T-cell (primary cell): Measurements from ENCODE around the gene IFNL1. TPM values are rescaled to one million over a fixed set of nuclear protein-coding genes. Genes with fewer than 3 reads are reported as not detected.

Experiments
- ATAC-seq, 4 experiments: fragments of 200-7000 bp in 3 of 4; fragments of 150-1000 bp in 1 of 4; cut with Tn5 transposase; replicated peaks in 1 of 4; 1 replicate in 3 of 4; 2 replicates in 1 of 4; pipeline ENCODE4 v1.10.0; 2021; ENCODE audit warnings: moderate library complexity in 3 of 4, mild to moderate bottlenecking in 2 of 4, moderate number of reproducible peaks in 1 of 4
- CTCF ChIA-PET, 2 donors: fragments of 300-600 bp; sonication (Branson Sonifier 250); formaldehyde crosslinking; loops; one replicate each; lab custom pipeline; 2022; ENCODE audit warnings: antibody characterized with exemption in 2 of 2; lab: Charles Lee
- POLR2A ChIA-PET, 2 donors: fragments of 300-600 bp; sonication (Branson Sonifier 250); formaldehyde crosslinking; loops; one replicate each; lab custom pipeline; 2022; ENCODE audit warnings: antibody characterized with exemption in 2 of 2; lab: Charles Lee
- DNase-seq, 35 experiments: peaks; one replicate each; pipeline versions ENCODE4 v3.0.0 to v3.0.0-alpha.2; 2013 to 2023
- H3K27ac ChIP-seq: one replicate; pipeline ENCODE4 v1.5.1; 2013; ENCODE audit warnings: low read length
- H3K27me3 ChIP-seq, 2 experiments: replicated peaks in 1 of 2; 1 replicate in 1 of 2; 2 replicates in 1 of 2; pipeline versions ENCODE4 v1.6.1 to v1.7.0; 2013; ENCODE audit warnings: low read length in 1 of 2, mixed read lengths in 1 of 2; ENCODE audit not compliant: control insufficient read depth in 2 of 2, insufficient read depth in 2 of 2; ENCODE audit errors: extremely low read depth in 1 of 2
- H3K36me3 ChIP-seq, 2 donors: 1 replicate in 1 of 2; 2 replicates in 1 of 2; pipeline versions ENCODE4 v1.6.1 to v1.7.0; 2013; ENCODE audit warnings: low read length in 1 of 2; ENCODE audit not compliant: control insufficient read depth in 2 of 2, insufficient read depth in 1 of 2; ENCODE audit errors: extremely low read depth in 1 of 2
- H3K4me1 ChIP-seq, 2 experiments: 1 replicate in 1 of 2; 2 replicates in 1 of 2; pipeline versions ENCODE4 v1.6.1 to v1.7.0; 2013; ENCODE audit warnings: low read length in 2 of 2, mixed read lengths in 1 of 2; ENCODE audit not compliant: insufficient read depth in 2 of 2, control insufficient read depth in 1 of 2; ENCODE audit errors: extremely low read depth in 1 of 2
- H3K4me3 ChIP-seq, 2 donors: 1 replicate in 1 of 2; 2 replicates in 1 of 2; pipeline versions ENCODE4 v1.5.1 to v1.7.0; 2013; ENCODE audit warnings: mild to moderate bottlenecking in 2 of 2, low read length in 1 of 2, moderate library complexity in 1 of 2; ENCODE audit not compliant: control insufficient read depth in 1 of 2; ENCODE audit errors: extremely low read depth in 1 of 2
- H3K9me3 ChIP-seq: 2 replicates; pipeline ENCODE4 v1.7.0; 2013
- H3K27ac Mint-ChIP-seq, 2 donors: one replicate each; pipeline ENCODE4 v1.8.0; 2020 to 2021; ENCODE audit warnings: mild to moderate bottlenecking in 2 of 2, mixed read lengths in 2 of 2
- H3K27me3 Mint-ChIP-seq, 2 donors: one replicate each; pipeline ENCODE4 v1.8.0; 2021 to 2022; ENCODE audit warnings: mixed read lengths in 2 of 2
- H3K36me3 Mint-ChIP-seq: one replicate; pipeline ENCODE4 v1.8.0; 2021; ENCODE audit warnings: mixed read lengths
- H3K4me1 Mint-ChIP-seq, 3 donors: one replicate each; pipeline ENCODE4 v1.8.0; 2020 to 2022; ENCODE audit warnings: mixed read lengths in 3 of 3, mild to moderate bottlenecking in 1 of 3
- H3K4me3 Mint-ChIP-seq, 3 donors: one replicate each; pipeline ENCODE4 v1.8.0; 2020 to 2022; ENCODE audit warnings: mild to moderate bottlenecking in 3 of 3, mixed read lengths in 3 of 3, moderate library complexity in 3 of 3
- H3K9me3 Mint-ChIP-seq, 3 donors: one replicate each; pipeline ENCODE4 v1.8.0; 2020 to 2022; ENCODE audit warnings: mixed read lengths in 3 of 3
- WGBS: methylation state at CpG from one replicate; pipeline ENCODE4 v1.1.5; 2013; ENCODE audit warnings: missing lambda C conversion rate; ENCODE audit not compliant: insufficient coverage; 5-methylcytosine and 5-hydroxymethylcytosine counted together
- total RNA-seq, 35 experiments: library from RNA in 6 of 35; stranded (reverse) in 6 of 35; fragments of 120-200 nt in 1 of 35; gene quantifications; one replicate each; pipeline versions ENCODE4 v1.2.1 to v1.2.4 and lab custom pipeline; 2013 to 2026

Gene IFNL1
- total RNA-seq, 5 donors from 2014 or later (not counting 1 experiment from before 2014, with no cell fraction given) = 0.49 TPM; not detected in 4

GRCh38 chr19:39318071-39318470 is 21.9 kb downstream of the IFNL1 start:
- WGBS = 90% methylated on average over 5 of the region's 5 CpGs
- no peak overlapping the region for H3K27ac ChIP-seq
- H3K4me3 ChIP-seq = no peak overlapping the region
- H3K9me3 ChIP-seq = no peaks in the 10 kb centered on the region
- peak overlapping the region in 1 of 2 donors; percentile 6 for H3K27ac Mint-ChIP-seq
- POLR2A ChIA-PET = no interaction called here
- H3K4me1 ChIP-seq = peaks cover 2 to 19% of the 10 kb centered on the region in 2 experiments
- peaks cover 0 to 2% of the 10 kb centered on the region in 2 experiments for H3K27me3 ChIP-seq
- DNase-seq = no peak
- CTCF ChIA-PET = no interaction called here
- no peaks in the 10 kb centered on the region for H3K9me3 Mint-ChIP-seq
- H3K27me3 Mint-ChIP-seq = no peaks in the 10 kb centered on the region
- peaks cover 12% of the 10 kb centered on the region for H3K36me3 Mint-ChIP-seq
- no peak for ATAC-seq
- no peak overlapping the region for H3K4me3 Mint-ChIP-seq
- H3K36me3 ChIP-seq = peaks cover 20 to 28% of the 10 kb centered on the region in 2 donors
- H3K4me1 Mint-ChIP-seq = peaks cover 22 to 42% (median 28%) of the 10 kb centered on the region in 3 donors

DNA sequence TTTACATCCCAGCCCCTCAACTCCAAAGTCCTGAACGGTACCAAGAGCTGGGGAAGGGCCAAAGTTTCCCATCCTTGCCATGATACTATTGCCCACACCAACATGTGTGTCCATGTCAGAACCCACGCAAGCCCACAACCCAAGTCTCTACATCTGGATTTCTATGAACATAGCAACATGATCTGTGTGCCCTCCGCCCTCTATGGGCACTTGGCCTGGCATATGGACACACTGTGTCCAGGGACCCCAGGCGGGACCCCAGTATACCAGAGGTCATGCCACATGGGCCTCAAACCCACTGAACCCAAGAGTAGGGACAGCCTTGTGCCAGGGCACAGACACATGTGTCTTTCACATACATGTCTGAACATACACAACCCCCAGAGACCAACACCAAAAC is 22.5 kb downstream of the IFNL1 start:
- CTCF ChIA-PET = no interaction called here

GRCh38 chr19:39319098-39319891 is 23.1 kb downstream of the IFNL1 start:
- no peaks in the 10 kb centered on the region for H3K9me3 Mint-ChIP-seq
- H3K4me3 Mint-ChIP-seq = peak overlapping the region; percentile 59 to 78 (median 67)
- H3K27ac Mint-ChIP-seq = peak overlapping the region; percentile 0 to 3
- H3K36me3 Mint-ChIP-seq = peaks cover 7% of the 10 kb centered on the region
- no peak for ATAC-seq
- Histone ChIP-seq H3K9me3 (no peaks in the 10 kb centered on the region), H3K4me3 (peak overlapping the region in 1 of 2 donors; percentile 64), H3K27me3 (peaks cover 0 to 2% of the 10 kb centered on the region in 2 experiments), H3K4me1 (peaks cover 2 to 19% of the 10 kb centered on the region in 2 experiments), H3K27ac (no peak overlapping the region), H3K36me3 (peaks cover 15 to 17% of the 10 kb centered on the region in 2 donors)
- ChIA-PET POLR2A (no interaction called here), CTCF (no interaction called here)
- 83% methylated on average over 4 of the region's 5 CpGs for WGBS
- peaks cover 25 to 44% (median 29%) of the 10 kb centered on the region in 3 donors for H3K4me1 Mint-ChIP-seq
- H3K27me3 Mint-ChIP-seq = no peaks in the 10 kb centered on the region
- no peak for DNase-seq

More for the DNA sequence above, 22.5 kb downstream of the IFNL1 start:
- Histone ChIP-seq H3K27me3 (peaks cover 0 to 2% of the 10 kb centered on the region in 2 experiments), H3K4me1 (peaks cover 2 to 19% of the 10 kb centered on the region in 2 experiments), H3K27ac (no peak overlapping the region), H3K36me3 (peaks cover 20 to 22% of the 10 kb centered on the region in 2 donors), H3K9me3 (no peaks in the 10 kb centered on the region), H3K4me3 (no peak overlapping the region)
- DNase-seq = no peak
- no peaks in the 10 kb centered on the region for H3K27me3 Mint-ChIP-seq
- H3K4me3 Mint-ChIP-seq = peak overlapping the region; percentile 59 to 78 (median 67)
- peak overlapping the region in 1 of 2 donors; percentile 3 for H3K27ac Mint-ChIP-seq
- H3K9me3 Mint-ChIP-seq = no peaks in the 10 kb centered on the region
- WGBS = 95% methylated on average over 4 of the region's 4 CpGs
- POLR2A ChIA-PET = no interaction called here
- H3K4me1 Mint-ChIP-seq = peaks cover 22 to 44% (median 29%) of the 10 kb centered on the region in 3 donors
- ATAC-seq = no peak
- peaks cover 8% of the 10 kb centered on the region for H3K36me3 Mint-ChIP-seq

- ATAC-seq (no peak), DNase-seq (no peak)
- Mint-ChIP-seq H3K36me3 (peaks cover 7% of the 10 kb centered on the region), H3K9me3 (no peaks in the 10 kb centered on the region), H3K27me3 (no peaks in the 10 kb centered on the region), H3K4me1 (peaks cover 25 to 44% (median 29%) of the 10 kb centered on the region in 3 donors), H3K27ac (peak overlapping the region in 1 of 2 donors; percentile 72), H3K4me3 (peak overlapping the region; percentile 59 to 78 (median 67))
- ChIA-PET CTCF (no interaction called here), POLR2A (no interaction called here)
- Histone ChIP-seq H3K27me3 (peaks cover 0 to 2% of the 10 kb centered on the region in 2 experiments), H3K36me3 (peaks cover 11 to 13% of the 10 kb centered on the region in 2 donors), H3K4me1 (peaks cover 2 to 19% of the 10 kb centered on the region in 2 experiments), H3K9me3 (no peaks in the 10 kb centered on the region), H3K4me3 (peak overlapping the region in 1 of 2 donors; percentile 64), H3K27ac (no peak overlapping the region)
- no CpG with 5 or more reads among the region's 16 CpGs for WGBS
Measured at GRCh38 chr19:39319892-39320248, 23.7 kb downstream of the IFNL1 start.

DNA sequence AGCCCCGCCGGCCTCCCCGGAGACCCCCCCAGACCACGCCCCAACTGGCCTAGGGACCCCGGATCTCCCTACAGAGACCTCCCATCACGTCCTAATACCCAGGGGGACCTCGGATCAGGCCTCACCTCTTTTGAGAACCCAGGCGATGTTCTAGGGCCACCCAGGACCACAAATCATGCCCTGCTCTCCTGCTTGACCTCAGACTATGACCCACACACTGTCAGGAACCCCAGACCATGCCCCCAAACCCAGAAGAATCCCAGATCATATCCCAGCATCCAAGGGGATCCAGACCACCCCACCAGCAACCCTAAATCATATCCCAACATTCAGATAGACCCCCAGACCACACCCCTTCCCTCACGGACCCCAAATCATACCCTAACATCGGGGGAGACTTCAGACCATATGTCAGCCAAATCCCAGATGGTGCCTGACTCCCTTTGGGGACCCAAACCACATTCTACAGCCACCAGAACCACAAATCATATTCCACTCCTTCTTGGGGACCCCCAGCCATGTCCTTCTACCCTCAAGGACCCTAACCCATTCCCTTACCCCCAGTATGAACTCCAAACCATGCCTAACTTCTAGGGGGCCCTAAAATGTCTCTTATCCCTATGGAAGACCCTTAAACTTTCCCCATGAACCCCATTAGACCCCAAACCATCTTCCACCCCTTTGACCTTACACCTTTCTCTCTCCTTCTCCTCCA is 25.1 kb downstream of the IFNL1 start:
- peaks cover 0 to 2% of the 10 kb centered on the region in 2 experiments for H3K27me3 ChIP-seq
- 35% methylated on average over 4 of the region's 10 CpGs for WGBS
- H3K27me3 Mint-ChIP-seq = no peaks in the 10 kb centered on the region
- no peaks in the 10 kb centered on the region for H3K9me3 ChIP-seq
- DNase-seq (no peak), ATAC-seq (no peak)
- CTCF ChIA-PET = no interaction called here
- peaks cover 27 to 44% (median 31%) of the 10 kb centered on the region in 3 donors for H3K4me1 Mint-ChIP-seq
- peak overlapping the region in 1 of 2 donors; percentile 4 for H3K4me3 ChIP-seq
- peak overlapping the region; percentile 51 for H3K27ac ChIP-seq
- H3K4me1 ChIP-seq = peaks cover 2 to 21% of the 10 kb centered on the region in 2 experiments
- POLR2A ChIA-PET = interaction anchor here in 1 of 2 donors (0.6 kb wide), 1 partner anchor 119 kb away, joined by 3 read pairs; no protein-coding TSS in a partner anchor
- H3K9me3 Mint-ChIP-seq = no peaks in the 10 kb centered on the region
- peaks cover 7 to 12% of the 10 kb centered on the region in 2 donors for H3K36me3 ChIP-seq
- peak overlapping the region; percentile 70 to 84 (median 77) for H3K4me3 Mint-ChIP-seq
- H3K27ac Mint-ChIP-seq = peak overlapping the region; percentile 89 to 94
- H3K36me3 Mint-ChIP-seq = peaks cover 3% of the 10 kb centered on the region

- Histone ChIP-seq H3K27ac (peak overlapping the region; percentile 51), H3K9me3 (no peaks in the 10 kb centered on the region), H3K4me3 (no peak overlapping the region), H3K4me1 (peaks cover 2 to 22% of the 10 kb centered on the region in 2 experiments), H3K27me3 (peaks cover 0 to 2% of the 10 kb centered on the region in 2 experiments), H3K36me3 (peaks cover 7 to 15% of the 10 kb centered on the region in 2 donors)
- H3K27me3 Mint-ChIP-seq = no peaks in the 10 kb centered on the region
- ATAC-seq = no peak
- ChIA-PET POLR2A (no interaction called here), CTCF (no interaction called here)
- peaks cover 29 to 43% (median 33%) of the 10 kb centered on the region in 3 donors for H3K4me1 Mint-ChIP-seq
- no peak for DNase-seq
- peak overlapping the region; percentile 70 to 84 (median 77) for H3K4me3 Mint-ChIP-seq
- peak overlapping the region; percentile 89 to 94 for H3K27ac Mint-ChIP-seq
- no peaks in the 10 kb centered on the region for H3K9me3 Mint-ChIP-seq
- peaks cover 3% of the 10 kb centered on the region for H3K36me3 Mint-ChIP-seq
Measured at GRCh38 chr19:39321832-39322176, 25.6 kb downstream of the IFNL1 start.
